HG03108 (cell line): Measurements from ENCODE around the gene RNF227.
"Not testable (repeated sequence)": the region's sequence is repeated elsewhere in the genome, so short reads cannot be mapped to it uniquely, and the experiment has no call there.

ENCODE experiments used
- ATAC-seq: cut with Tn5 transposase; IDR thresholded peaks from one replicate; pipeline ENCODE4 v1.9.1; 2021; ENCODE audit warnings: moderate library complexity; ENCODE audit not compliant: unreplicated experiment

The RNF227 gene

GRCh38 chr17:7915611-7916384 lies at the start of gene RNF227:
RNF227 (minus strand) TSS chr17:7916289; CDS start chr17:7916195, 94 bp downstream.
- ATAC-seq, result peak; percentile 71

GRCh38 chr17:7961421-7961820 lies 45.3 kb upstream of the RNF227 start:
- no peak for ATAC-seq

- no peak for ATAC-seq
Measured at GRCh38 chr17:7959503-7960253, 43.6 kb upstream of the RNF227 start.

GRCh38 chr17:7956228-7956965 lies 40.3 kb upstream of the RNF227 start:
- no peak for ATAC-seq

- ATAC-seq, result no peak
Measured at GRCh38 chr17:7955414-7956227, 39.5 kb upstream of the RNF227 start.

GRCh38 chr17:7953266-7953665 lies 37.2 kb upstream of the RNF227 start:
- ATAC-seq, result not testable (repeated sequence)

GRCh38 chr17:7951143-7951792 lies 35.2 kb upstream of the RNF227 start:
- no peak for ATAC-seq

- ATAC-seq, result no peak
Measured at GRCh38 chr17:7950578-7950977, 34.5 kb upstream of the RNF227 start.

GRCh38 chr17:7947651-7948050 lies 31.6 kb upstream of the RNF227 start:
- no peak for ATAC-seq

- no peak for ATAC-seq
Measured at GRCh38 chr17:7946441-7946840, 30.4 kb upstream of the RNF227 start.

GRCh38 chr17:7945651-7946050 lies 29.6 kb upstream of the RNF227 start:
- ATAC-seq, result no peak

- ATAC-seq, result no peak
Measured at GRCh38 chr17:7944326-7944725, 28.2 kb upstream of the RNF227 start.

- ATAC-seq, result no peak
Measured at GRCh38 chr17:7943291-7943690, 27.2 kb upstream of the RNF227 start.

GRCh38 chr17:7940743-7941142 lies 24.7 kb upstream of the RNF227 start:
- ATAC-seq, result no peak

- ATAC-seq, result no peak
Measured at GRCh38 chr17:7940034-7940433, 23.9 kb upstream of the RNF227 start.

GRCh38 chr17:7935859-7936258 lies 19.8 kb upstream of the RNF227 start:
- ATAC-seq, result no peak

- no peak for ATAC-seq
Measured at GRCh38 chr17:7932949-7933348, 16.9 kb upstream of the RNF227 start.

GRCh38 chr17:7932483-7932891 lies 16.4 kb upstream of the RNF227 start:
- no peak for ATAC-seq

GRCh38 chr17:7931709-7932482 lies 15.8 kb upstream of the RNF227 start, which contains the start of the genes CNTROB and TRAPPC1:
CNTROB (plus strand) TSS chr17:7932206; CDS start chr17:7933080, 874 bp downstream.
TRAPPC1 (minus strand) TSS chr17:7931946; CDS start chr17:7931829, 117 bp downstream.
- ATAC-seq, result peak; percentile 92
